Body of pancreas (tissue), 4 donors: ENCODE measurements around the gene HSF4.

Experiments
- POLR2A ChIP-seq, 3 donors: fragments of 450-650 bp; IDR thresholded peaks; one replicate each; pipeline ENCODE4 v1.6.1; 2016; ENCODE audit warnings: antibody characterized with exemption in 3 of 3, mild to moderate bottlenecking in 2 of 3
- TF ChIP-seq, protein P1 (sequence below), 7 experiments: fragments of 450-650 bp in 4 of 7; fragments of 200-600 bp in 3 of 7; sonication (generic) in 3 of 7; IDR thresholded peaks; one replicate each; pipeline ENCODE4 v1.5.1; 2016 to 2019; ENCODE audit warnings: antibody characterized with exemption in 7 of 7

DNA sequence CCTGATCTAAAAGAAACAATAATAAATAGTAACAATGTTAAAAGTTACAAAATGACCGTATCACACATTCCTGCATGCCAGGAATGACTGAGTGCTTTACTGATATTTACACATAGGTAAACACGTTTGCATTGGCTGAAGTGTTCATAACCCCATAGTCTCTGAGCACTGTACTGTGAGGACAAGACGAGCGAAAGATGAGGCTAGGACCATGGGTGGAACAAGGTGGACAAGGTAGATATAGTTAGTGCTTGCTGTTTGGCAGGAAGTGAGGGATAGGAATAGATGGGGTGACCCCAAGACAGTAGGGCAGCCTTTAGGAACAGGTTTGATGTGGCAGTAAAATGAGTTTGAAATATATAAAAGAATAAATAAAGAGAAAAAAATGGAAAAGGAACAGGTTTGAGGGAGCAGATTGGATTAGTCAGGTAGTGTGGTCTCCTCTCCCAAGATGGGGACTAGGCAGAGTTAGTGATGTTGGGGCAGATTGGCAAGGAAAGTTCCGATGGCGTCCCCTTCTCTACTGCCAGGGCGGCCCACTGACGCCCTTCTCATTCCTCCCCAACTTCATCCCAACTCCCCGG is 27.0 kb downstream of the HSF4 start:
- TF ChIP-seq, protein P1, sequence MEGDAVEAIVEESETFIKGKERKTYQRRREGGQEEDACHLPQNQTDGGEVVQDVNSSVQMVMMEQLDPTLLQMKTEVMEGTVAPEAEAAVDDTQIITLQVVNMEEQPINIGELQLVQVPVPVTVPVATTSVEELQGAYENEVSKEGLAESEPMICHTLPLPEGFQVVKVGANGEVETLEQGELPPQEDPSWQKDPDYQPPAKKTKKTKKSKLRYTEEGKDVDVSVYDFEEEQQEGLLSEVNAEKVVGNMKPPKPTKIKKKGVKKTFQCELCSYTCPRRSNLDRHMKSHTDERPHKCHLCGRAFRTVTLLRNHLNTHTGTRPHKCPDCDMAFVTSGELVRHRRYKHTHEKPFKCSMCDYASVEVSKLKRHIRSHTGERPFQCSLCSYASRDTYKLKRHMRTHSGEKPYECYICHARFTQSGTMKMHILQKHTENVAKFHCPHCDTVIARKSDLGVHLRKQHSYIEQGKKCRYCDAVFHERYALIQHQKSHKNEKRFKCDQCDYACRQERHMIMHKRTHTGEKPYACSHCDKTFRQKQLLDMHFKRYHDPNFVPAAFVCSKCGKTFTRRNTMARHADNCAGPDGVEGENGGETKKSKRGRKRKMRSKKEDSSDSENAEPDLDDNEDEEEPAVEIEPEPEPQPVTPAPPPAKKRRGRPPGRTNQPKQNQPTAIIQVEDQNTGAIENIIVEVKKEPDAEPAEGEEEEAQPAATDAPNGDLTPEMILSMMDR (IDR thresholded peaks at IDR 0.05), result no peak
- no peak for TF ChIP-seq POLR2A (IDR thresholded peaks at IDR 0.05)
